Tibial nerve (tissue), 4 donors: ENCODE data around the gene SORCS2.

Experiments used
- CTCF ChIP-seq, 5 experiments: fragments of 200-600 bp in 3 of 5; fragments of 450-650 bp in 2 of 5; sonication (generic) in 3 of 5; IDR thresholded peaks; one replicate each; pipeline ENCODE4 v1.5.1; 2016 to 2019; ENCODE audit warnings: antibody characterized with exemption in 5 of 5, mild to moderate bottlenecking in 3 of 5, moderate library complexity in 2 of 5
- EP300 ChIP-seq, 2 donors: sonication (generic); formaldehyde crosslinking; IDR thresholded peaks; one replicate each; pipeline ENCODE4 v1.6.1; 2017; ENCODE audit warnings: antibody characterized with exemption in 2 of 2, mild to moderate bottlenecking in 1 of 2
- POLR2A ChIP-seq, 2 donors: fragments of 450-650 bp; IDR thresholded peaks; one replicate each; pipeline ENCODE4 v1.6.1; 2017; ENCODE audit warnings: antibody characterized with exemption in 2 of 2, mild to moderate bottlenecking in 2 of 2, moderate library complexity in 2 of 2

GRCh38 chr4:7788193-7788592 lies 595.9 kb downstream of the SORCS2 start:
- TF ChIP-seq CTCF (IDR thresholded peaks at IDR 0.05) (no peak), POLR2A (IDR thresholded peaks at IDR 0.05) (no peak), EP300 (IDR thresholded peaks at IDR 0.05) (no peak)
